ENCODE measurements around the gene GTPBP10.

GTPBP10 gene

GRCh38 chr7:90383422-90383821, 36.9 kb downstream of the GTPBP10 start:
- DNase-seq (ENCODE audit: low read depth in 1 of 2, low spot score in 1 of 2), result no peak
- H3K4me3 ChIP-seq (replicated peaks; ENCODE audit: insufficient read depth, low read length), result no peak overlapping the region
- TF ChIP-seq POLR2AphosphoS5 (IDR thresholded peaks at IDR 0.05; ENCODE audit: low read depth), result no peak
- no peak for TF ChIP-seq REST (IDR thresholded peaks at IDR 0.05; ENCODE audit: insufficient replicate concordance, low read depth)
- no peak for TF ChIP-seq SPI1 (IDR thresholded peaks at IDR 0.05; ENCODE audit: borderline replicate concordance, low read depth)
- no peak for TF ChIP-seq CTCF (IDR thresholded peaks at IDR 0.05; ENCODE audit: insufficient read depth, low read length)
- no peak for TF ChIP-seq GABPA (IDR thresholded peaks at IDR 0.05; ENCODE audit: low read depth)

GRCh38 chr7:90383861-90384260, 37.3 kb downstream of the GTPBP10 start:
- H3K4me3 ChIP-seq (replicated peaks; ENCODE audit: insufficient read depth, low read length), result no peak overlapping the region
- no peaks in the 10 kb centered on the region for H3K27me3 ChIP-seq (ENCODE audit: insufficient read depth, poor library complexity, severe bottlenecking)
- H3K27ac ChIP-seq (replicated peaks), result no peak overlapping the region
- TF ChIP-seq POLR2AphosphoS5 (IDR thresholded peaks at IDR 0.05; ENCODE audit: low read depth) (no peak), GABPA (IDR thresholded peaks at IDR 0.05; ENCODE audit: low read depth) (no peak), REST (IDR thresholded peaks at IDR 0.05; ENCODE audit: insufficient replicate concordance, low read depth) (no peak), CTCF (IDR thresholded peaks at IDR 0.05; ENCODE audit: insufficient read depth, low read length) (no peak), SPI1 (IDR thresholded peaks at IDR 0.05; ENCODE audit: borderline replicate concordance, low read depth) (no peak)
- no peak for DNase-seq (ENCODE audit: low read depth in 1 of 2, low spot score in 1 of 2)

More at GRCh38 chr7:90383422-90383821, 36.9 kb downstream of the GTPBP10 start:
- Histone ChIP-seq H3K27me3 (ENCODE audit: insufficient read depth, poor library complexity, severe bottlenecking) (no peaks in the 10 kb centered on the region), H3K27ac (replicated peaks) (no peak overlapping the region)

- DNase-seq (ENCODE audit: low read depth in 1 of 2, low spot score in 1 of 2), result no peak
- H3K27me3 ChIP-seq (ENCODE audit: insufficient read depth, poor library complexity, severe bottlenecking), result no peaks in the 10 kb centered on the region
- H3K27ac ChIP-seq (replicated peaks), result no peak overlapping the region
- TF ChIP-seq CTCF (IDR thresholded peaks at IDR 0.05; ENCODE audit: insufficient read depth, low read length) (no peak), REST (IDR thresholded peaks at IDR 0.05; ENCODE audit: insufficient replicate concordance, low read depth) (no peak), POLR2AphosphoS5 (IDR thresholded peaks at IDR 0.05; ENCODE audit: low read depth) (no peak), SPI1 (IDR thresholded peaks at IDR 0.05; ENCODE audit: borderline replicate concordance, low read depth) (no peak), GABPA (IDR thresholded peaks at IDR 0.05; ENCODE audit: low read depth) (no peak)
- no peak overlapping the region for H3K4me3 ChIP-seq (replicated peaks; ENCODE audit: insufficient read depth, low read length)
Observed at GRCh38 chr7:90384433-90384832, 37.9 kb downstream of the GTPBP10 start.
